ENCODE data around the gene TMEFF2.

Gene TMEFF2

GRCh38 chr2:192206399-192206798 lies 11.7 kb upstream of the TMEFF2 start:
- no peak overlapping the region for H3K4me3 ChIP-seq
- intact Hi-C loops (cut with DNase I; ENCODE audit: low total_unique reads): no loop called here
- TF ChIP-seq, protein P1, sequence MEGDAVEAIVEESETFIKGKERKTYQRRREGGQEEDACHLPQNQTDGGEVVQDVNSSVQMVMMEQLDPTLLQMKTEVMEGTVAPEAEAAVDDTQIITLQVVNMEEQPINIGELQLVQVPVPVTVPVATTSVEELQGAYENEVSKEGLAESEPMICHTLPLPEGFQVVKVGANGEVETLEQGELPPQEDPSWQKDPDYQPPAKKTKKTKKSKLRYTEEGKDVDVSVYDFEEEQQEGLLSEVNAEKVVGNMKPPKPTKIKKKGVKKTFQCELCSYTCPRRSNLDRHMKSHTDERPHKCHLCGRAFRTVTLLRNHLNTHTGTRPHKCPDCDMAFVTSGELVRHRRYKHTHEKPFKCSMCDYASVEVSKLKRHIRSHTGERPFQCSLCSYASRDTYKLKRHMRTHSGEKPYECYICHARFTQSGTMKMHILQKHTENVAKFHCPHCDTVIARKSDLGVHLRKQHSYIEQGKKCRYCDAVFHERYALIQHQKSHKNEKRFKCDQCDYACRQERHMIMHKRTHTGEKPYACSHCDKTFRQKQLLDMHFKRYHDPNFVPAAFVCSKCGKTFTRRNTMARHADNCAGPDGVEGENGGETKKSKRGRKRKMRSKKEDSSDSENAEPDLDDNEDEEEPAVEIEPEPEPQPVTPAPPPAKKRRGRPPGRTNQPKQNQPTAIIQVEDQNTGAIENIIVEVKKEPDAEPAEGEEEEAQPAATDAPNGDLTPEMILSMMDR (IDR thresholded peaks at IDR 0.05): no peak
- no peaks in the 10 kb centered on the region for H3K4me1 ChIP-seq
- no peaks in the 10 kb centered on the region for H3K36me3 ChIP-seq
- H3K27me3 ChIP-seq: no peaks in the 10 kb centered on the region
- H3K9me3 ChIP-seq: no peaks in the 10 kb centered on the region
- no peak for DNase-seq
- no peak overlapping the region for H3K27ac ChIP-seq

GRCh38 chr2:192203876-192204275 lies 9.1 kb upstream of the TMEFF2 start:
- intact Hi-C loops (cut with DNase I; ENCODE audit: low total_unique reads): no loop called here
- TF ChIP-seq, protein P1 (IDR thresholded peaks at IDR 0.05): no peak
- DNase-seq: no peak
- H3K27ac ChIP-seq: no peak overlapping the region
- H3K36me3 ChIP-seq: no peaks in the 10 kb centered on the region
- H3K4me1 ChIP-seq: no peaks in the 10 kb centered on the region
- H3K9me3 ChIP-seq: no peaks in the 10 kb centered on the region
- H3K4me3 ChIP-seq: no peak overlapping the region
- H3K27me3 ChIP-seq: peaks cover 0 to 12% of the 10 kb centered on the region in 2 donors

DNA sequence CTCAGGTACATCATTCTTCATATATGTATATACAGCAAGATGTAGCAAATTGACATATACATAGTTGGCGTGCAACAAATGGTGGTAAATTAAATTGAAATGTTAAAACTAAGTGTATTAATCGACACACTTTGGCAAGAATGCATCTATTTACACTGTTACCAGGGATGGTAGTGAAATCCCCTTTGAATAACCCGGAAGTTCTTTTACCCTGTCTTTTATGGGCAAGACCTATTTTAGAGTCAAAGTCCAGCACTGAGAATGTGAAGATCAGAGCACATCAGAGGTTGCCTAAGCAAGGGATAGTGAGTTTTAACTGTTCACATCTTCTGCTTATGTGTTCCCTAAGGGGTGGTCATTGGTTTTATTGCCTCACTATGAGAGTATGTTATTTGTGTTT lies 7.6 kb upstream of the TMEFF2 start:
- no peaks in the 10 kb centered on the region for H3K36me3 ChIP-seq
- H3K4me3 ChIP-seq: no peak overlapping the region
- intact Hi-C loops (cut with DNase I; ENCODE audit: low total_unique reads): no loop called here
- TF ChIP-seq, protein P1 (IDR thresholded peaks at IDR 0.05): no peak
- H3K9me3 ChIP-seq: no peaks in the 10 kb centered on the region
- no peak for DNase-seq
- no peak overlapping the region for H3K27ac ChIP-seq
- H3K27me3 ChIP-seq: peaks cover 0 to 26% of the 10 kb centered on the region in 2 donors
- H3K4me1 ChIP-seq: no peaks in the 10 kb centered on the region

DNA sequence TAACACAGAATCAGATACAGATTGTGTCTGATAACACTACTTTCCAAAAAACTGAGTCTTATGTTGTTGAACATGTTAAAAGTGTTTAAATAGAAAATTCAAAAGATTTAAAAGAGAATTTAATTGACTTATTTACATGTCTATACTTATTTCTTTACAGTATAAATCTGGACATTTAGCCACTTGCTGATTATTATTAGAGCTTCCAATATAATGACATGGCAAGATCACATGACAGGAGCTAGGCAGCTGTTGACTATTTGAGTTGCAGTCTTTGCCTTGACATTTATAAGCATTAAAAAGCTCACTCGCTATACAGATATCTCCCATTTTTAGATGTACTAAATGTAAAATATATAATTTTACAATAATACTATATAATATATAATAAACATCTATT lies 6.4 kb upstream of the TMEFF2 start:
- intact Hi-C loops (cut with DNase I; ENCODE audit: low total_unique reads): no loop called here
- no peak for DNase-seq
- H3K27me3 ChIP-seq: peaks cover 5 to 38% of the 10 kb centered on the region in 2 donors

DNA sequence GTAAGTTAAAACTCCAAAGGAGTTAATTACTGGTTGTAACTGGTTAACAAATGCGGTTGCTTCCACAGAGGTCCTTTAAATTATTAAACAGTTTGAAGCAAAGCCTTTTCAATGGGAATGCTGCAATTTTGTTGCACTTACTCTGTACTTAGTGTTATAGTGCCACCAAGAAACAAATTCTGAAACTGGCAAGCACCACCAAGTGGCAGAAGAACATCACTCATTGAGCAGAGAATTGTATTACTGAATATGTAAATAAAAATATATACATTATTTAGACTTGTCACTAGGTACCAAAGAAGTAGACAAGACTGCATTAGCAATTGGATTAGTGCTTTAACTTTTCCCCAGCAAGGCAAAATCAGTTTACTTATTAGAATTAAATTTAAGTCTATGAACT lies 2.6 kb upstream of the TMEFF2 start:
- intact Hi-C loops (cut with DNase I; ENCODE audit: low total_unique reads): no loop called here
- H3K4me1 ChIP-seq: peaks cover 4 to 32% (median 27%) of the 10 kb centered on the region in 4 donors
- H3K27me3 ChIP-seq: peaks cover 9 to 64% of the 10 kb centered on the region in 2 donors
- no peak for DNase-seq
- H3K9me3 ChIP-seq: no peaks in the 10 kb centered on the region
- TF ChIP-seq, protein P1 (IDR thresholded peaks at IDR 0.05): no peak
- H3K36me3 ChIP-seq: no peaks in the 10 kb centered on the region
- H3K4me3 ChIP-seq: no peak overlapping the region
- H3K27ac ChIP-seq: no peak overlapping the region

More for the DNA sequence above, 6.4 kb upstream of the TMEFF2 start:
- Histone ChIP-seq H3K4me3 (no peak overlapping the region), H3K27ac (no peak overlapping the region), H3K9me3 (no peaks in the 10 kb centered on the region), H3K4me1 (peaks cover 0 to 7% (median 4%) of the 10 kb centered on the region in 4 donors), H3K36me3 (no peaks in the 10 kb centered on the region)
- TF ChIP-seq, protein P1 (IDR thresholded peaks at IDR 0.05): no peak

All from tibial artery (tissue), 4 donors.